HL-60 (cell line): ENCODE data around the gene GTPBP1.

Experiments used
- DNase-seq, 2 experiments: peaks; one replicate each; pipeline ENCODE4 v3.0.0-alpha.2; 2010 to 2020; ENCODE audit warnings: low read depth in 1 of 2, low spot score in 1 of 2
- H3K27ac ChIP-seq: fragments of 250-450 bp; sonication (Bioruptor Pico); replicated peaks from 2 replicates; pipeline ENCODE4 v1.5.1; 2020; ENCODE audit warnings: mild to moderate bottlenecking, moderate library complexity
- H3K27me3 ChIP-seq: fragments of 250-450 bp; sonication (Bioruptor Pico); 2 replicates; pipeline ENCODE4 v1.5.1; 2021; ENCODE audit warnings: mild to moderate bottlenecking, moderate library complexity; ENCODE audit not compliant: insufficient read depth, poor library complexity, severe bottlenecking
- H3K4me3 ChIP-seq: replicated peaks from 2 replicates; pipeline ENCODE4 v1.5.1; 2011; ENCODE audit warnings: mild to moderate bottlenecking, control low read depth, low read length; ENCODE audit not compliant: insufficient read depth
- GABPA ChIP-seq: IDR thresholded peaks from 2 replicates; pipeline ENCODE4 v1.6.1; 2012; ENCODE audit warnings: low read depth
- POLR2AphosphoS5 ChIP-seq: IDR thresholded peaks from 2 replicates; pipeline ENCODE4 v1.6.1; 2012; ENCODE audit warnings: low read depth
- SPI1 ChIP-seq: IDR thresholded peaks from 2 replicates; pipeline ENCODE4 v1.6.1; 2012; ENCODE audit warnings: low read depth, mild to moderate bottlenecking, borderline replicate concordance
- TF ChIP-seq, protein P1 (sequence below): IDR thresholded peaks from one replicate; pipeline ENCODE4 v1.5.1; 2011; ENCODE audit warnings: low read length, control low read depth, inconsistent platforms; ENCODE audit not compliant: insufficient read depth
- TF ChIP-seq, protein P2 (sequence below): IDR thresholded peaks from 2 replicates; pipeline ENCODE4 v1.6.1; 2012; ENCODE audit warnings: low read depth; ENCODE audit not compliant: insufficient replicate concordance

GTPBP1 gene

GRCh38 chr22:38750638-38751037 is 44.9 kb downstream of the GTPBP1 start:
- TF ChIP-seq GABPA (no peak), SPI1 (no peak), POLR2AphosphoS5 (no peak)
- TF ChIP-seq, protein P1, sequence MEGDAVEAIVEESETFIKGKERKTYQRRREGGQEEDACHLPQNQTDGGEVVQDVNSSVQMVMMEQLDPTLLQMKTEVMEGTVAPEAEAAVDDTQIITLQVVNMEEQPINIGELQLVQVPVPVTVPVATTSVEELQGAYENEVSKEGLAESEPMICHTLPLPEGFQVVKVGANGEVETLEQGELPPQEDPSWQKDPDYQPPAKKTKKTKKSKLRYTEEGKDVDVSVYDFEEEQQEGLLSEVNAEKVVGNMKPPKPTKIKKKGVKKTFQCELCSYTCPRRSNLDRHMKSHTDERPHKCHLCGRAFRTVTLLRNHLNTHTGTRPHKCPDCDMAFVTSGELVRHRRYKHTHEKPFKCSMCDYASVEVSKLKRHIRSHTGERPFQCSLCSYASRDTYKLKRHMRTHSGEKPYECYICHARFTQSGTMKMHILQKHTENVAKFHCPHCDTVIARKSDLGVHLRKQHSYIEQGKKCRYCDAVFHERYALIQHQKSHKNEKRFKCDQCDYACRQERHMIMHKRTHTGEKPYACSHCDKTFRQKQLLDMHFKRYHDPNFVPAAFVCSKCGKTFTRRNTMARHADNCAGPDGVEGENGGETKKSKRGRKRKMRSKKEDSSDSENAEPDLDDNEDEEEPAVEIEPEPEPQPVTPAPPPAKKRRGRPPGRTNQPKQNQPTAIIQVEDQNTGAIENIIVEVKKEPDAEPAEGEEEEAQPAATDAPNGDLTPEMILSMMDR = no peak
- TF ChIP-seq, protein P2, sequence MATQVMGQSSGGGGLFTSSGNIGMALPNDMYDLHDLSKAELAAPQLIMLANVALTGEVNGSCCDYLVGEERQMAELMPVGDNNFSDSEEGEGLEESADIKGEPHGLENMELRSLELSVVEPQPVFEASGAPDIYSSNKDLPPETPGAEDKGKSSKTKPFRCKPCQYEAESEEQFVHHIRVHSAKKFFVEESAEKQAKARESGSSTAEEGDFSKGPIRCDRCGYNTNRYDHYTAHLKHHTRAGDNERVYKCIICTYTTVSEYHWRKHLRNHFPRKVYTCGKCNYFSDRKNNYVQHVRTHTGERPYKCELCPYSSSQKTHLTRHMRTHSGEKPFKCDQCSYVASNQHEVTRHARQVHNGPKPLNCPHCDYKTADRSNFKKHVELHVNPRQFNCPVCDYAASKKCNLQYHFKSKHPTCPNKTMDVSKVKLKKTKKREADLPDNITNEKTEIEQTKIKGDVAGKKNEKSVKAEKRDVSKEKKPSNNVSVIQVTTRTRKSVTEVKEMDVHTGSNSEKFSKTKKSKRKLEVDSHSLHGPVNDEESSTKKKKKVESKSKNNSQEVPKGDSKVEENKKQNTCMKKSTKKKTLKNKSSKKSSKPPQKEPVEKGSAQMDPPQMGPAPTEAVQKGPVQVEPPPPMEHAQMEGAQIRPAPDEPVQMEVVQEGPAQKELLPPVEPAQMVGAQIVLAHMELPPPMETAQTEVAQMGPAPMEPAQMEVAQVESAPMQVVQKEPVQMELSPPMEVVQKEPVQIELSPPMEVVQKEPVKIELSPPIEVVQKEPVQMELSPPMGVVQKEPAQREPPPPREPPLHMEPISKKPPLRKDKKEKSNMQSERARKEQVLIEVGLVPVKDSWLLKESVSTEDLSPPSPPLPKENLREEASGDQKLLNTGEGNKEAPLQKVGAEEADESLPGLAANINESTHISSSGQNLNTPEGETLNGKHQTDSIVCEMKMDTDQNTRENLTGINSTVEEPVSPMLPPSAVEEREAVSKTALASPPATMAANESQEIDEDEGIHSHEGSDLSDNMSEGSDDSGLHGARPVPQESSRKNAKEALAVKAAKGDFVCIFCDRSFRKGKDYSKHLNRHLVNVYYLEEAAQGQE = no peak
- Histone ChIP-seq H3K27ac (peak overlapping the region; percentile 86), H3K27me3 (no peaks in the 10 kb centered on the region), H3K4me3 (no peak overlapping the region)
- no peak for DNase-seq

GRCh38 chr22:38751066-38751421 is 45.3 kb downstream of the GTPBP1 start:
- Histone ChIP-seq H3K27me3 (no peaks in the 10 kb centered on the region), H3K4me3 (no peak overlapping the region), H3K27ac (peak overlapping the region; percentile 86)
- TF ChIP-seq, protein P1 = no peak
- TF ChIP-seq SPI1 (no peak), POLR2AphosphoS5 (no peak), GABPA (no peak)
- TF ChIP-seq, protein P2 = no peak
- no peak for DNase-seq

DNA sequence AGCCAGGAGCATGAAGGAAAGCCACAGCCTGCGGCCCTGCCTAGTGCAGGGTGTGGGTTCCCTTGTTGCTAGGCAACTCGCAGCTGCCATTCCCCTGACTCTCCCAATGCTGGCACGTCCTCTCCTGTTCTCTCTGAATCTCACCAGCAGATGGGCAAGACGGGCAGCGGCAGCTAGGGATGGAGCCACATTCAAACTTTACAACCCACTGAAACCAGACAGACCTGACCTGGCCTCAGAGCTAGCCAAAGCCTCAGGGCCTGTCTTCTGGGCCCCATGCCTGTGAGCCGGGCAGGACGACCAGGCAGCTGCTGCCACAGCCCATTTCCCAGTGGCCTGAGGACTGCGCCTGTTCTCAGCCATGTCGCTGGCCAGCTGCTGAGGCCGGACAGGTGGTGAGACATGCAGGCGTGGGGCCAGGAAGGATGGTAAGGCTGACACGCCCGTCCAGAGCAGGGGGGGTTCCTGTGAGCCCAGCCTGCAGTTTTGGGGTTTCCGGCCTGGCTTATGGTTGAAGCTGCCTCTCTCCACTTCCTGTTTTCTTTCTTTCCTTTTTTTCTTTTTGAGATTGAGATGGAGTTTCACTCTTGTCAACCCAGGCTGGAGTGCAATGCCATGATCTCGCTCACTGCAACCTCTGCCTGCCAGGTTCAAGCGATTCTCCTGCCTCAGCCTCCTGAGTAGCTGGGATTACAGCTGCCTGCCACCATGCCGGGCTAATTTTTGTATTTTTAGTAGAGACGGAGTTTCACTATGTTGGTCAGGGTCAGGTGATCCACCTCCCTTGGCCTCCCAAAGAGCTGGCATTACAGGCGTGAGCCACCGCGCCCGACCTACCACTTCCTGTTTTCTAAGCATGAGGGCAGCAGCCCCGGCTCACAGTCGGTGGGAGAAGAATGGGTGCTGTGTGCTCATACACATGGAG is 45.9 kb downstream of the GTPBP1 start:
- peak overlapping the region; percentile 86 for H3K27ac ChIP-seq
- DNase-seq = peak; percentile 78 to 93
- H3K27me3 ChIP-seq = no peaks in the 10 kb centered on the region
- H3K4me3 ChIP-seq = 0 out of 2 replicates have a peak overlapping the region, but pooled peaks have one; percentile 8
- TF ChIP-seq GABPA (peak; percentile 55; the same call in 1 of the 2 replicates), POLR2AphosphoS5 (peak; percentile 98), SPI1 (peak; percentile 94)
- TF ChIP-seq, protein P2 = peak; percentile 87
- TF ChIP-seq, protein P1 = no peak
